Neural cell (in vitro differentiated cells): Measurements from ENCODE around the gene IQCH. TPM values are rescaled to one million over a fixed set of nuclear protein-coding genes. Genes with fewer than 3 reads are reported as not detected.

Experiments used
- H2AFZ ChIP-seq: fragments of 200-600, 300-800 bp; sonication (generic), shearing (Covaris generic); 2 replicates; pipeline ENCODE4 v1.6.0; 2014; ENCODE audit warnings: low read depth, mild to moderate bottlenecking, antibody characterized with exemption, low read length, moderate library complexity
- H3F3A ChIP-seq: fragments of 200-600 bp; shearing (Covaris generic); 2 replicates; pipeline ENCODE4 v1.6.1; 2016; ENCODE audit warnings: mild to moderate bottlenecking, moderate library complexity, mixed read lengths, antibody characterized with exemption, low read length; ENCODE audit not compliant: insufficient read depth, poor library complexity, severe bottlenecking
- H3K27ac ChIP-seq: fragments of 200-600, 300-800 bp; sonication (generic), shearing (Covaris generic); 2 replicates; pipeline ENCODE4 v1.5.1; 2014; ENCODE audit warnings: mild to moderate bottlenecking, low read length, moderate library complexity
- H3K27me3 ChIP-seq: fragments of 300-800, 200-600 bp; sonication (generic), shearing (Covaris generic); 2 replicates; pipeline ENCODE4 v1.6.0; 2014; ENCODE audit warnings: mild to moderate bottlenecking, low read depth, low read length, moderate library complexity; ENCODE audit not compliant: insufficient read depth
- H3K36me3 ChIP-seq: fragments of 300-800, 200-600 bp; sonication (generic), shearing (Covaris generic); 2 replicates; pipeline ENCODE4 v1.5.1; 2014; ENCODE audit warnings: mild to moderate bottlenecking, antibody characterized with exemption, low read length, moderate library complexity; ENCODE audit not compliant: insufficient read depth
- H3K4me2 ChIP-seq: fragments of 300-800, 200-600 bp; sonication (generic), shearing (Covaris generic); 2 replicates; pipeline ENCODE4 v1.6.0; 2014; ENCODE audit warnings: mild to moderate bottlenecking, low read length
- H3K4me3 ChIP-seq: fragments of 300-800, 200-600 bp; sonication (generic), shearing (Covaris generic); 2 replicates; pipeline ENCODE4 v1.5.1; 2014; ENCODE audit warnings: mild to moderate bottlenecking, low read length, moderate library complexity
- H3K79me2 ChIP-seq: fragments of 200-600 bp; shearing (Covaris generic); replicated peaks from 2 replicates; pipeline ENCODE4 v1.6.0; 2014; ENCODE audit warnings: mild to moderate bottlenecking, low read length, moderate library complexity; ENCODE audit not compliant: insufficient read depth
- H3K9ac ChIP-seq: fragments of 300-800, 200-600 bp; sonication (generic), shearing (Covaris generic); 2 replicates; pipeline ENCODE4 v1.6.1; 2016; ENCODE audit warnings: mild to moderate bottlenecking, low read length, mixed read lengths
- H3K9me2 ChIP-seq: fragments of 200-600 bp; shearing (Covaris generic); 2 replicates; pipeline ENCODE4 v1.6.1; 2016; ENCODE audit warnings: mild to moderate bottlenecking, low read length, mixed read lengths; ENCODE audit not compliant: insufficient read depth
- H3K9me3 ChIP-seq: fragments of 200-600, 300-800 bp; sonication (generic), shearing (Covaris generic); 2 replicates; pipeline ENCODE4 v1.6.1; 2016; ENCODE audit warnings: mild to moderate bottlenecking, mixed run types, low read length, moderate library complexity, mixed read lengths
- H4K20me1 ChIP-seq: fragments of 200-600 bp; shearing (Covaris generic); 2 replicates; pipeline ENCODE4 v1.6.1; 2016; ENCODE audit warnings: mild to moderate bottlenecking, mixed run types; ENCODE audit not compliant: insufficient read depth
- CTCF ChIP-seq: fragments of 450-650 bp; IDR thresholded peaks from 2 replicates; pipeline ENCODE4 v1.5.1; 2014; ENCODE audit warnings: antibody characterized with exemption, mild to moderate bottlenecking, moderate library complexity; ENCODE audit not compliant: poor library complexity, severe bottlenecking
- EP300 ChIP-seq: fragments of 450-650 bp; conservative IDR thresholded peaks from 2 replicates; pipeline ENCODE4 v1.6.1; 2014; ENCODE audit warnings: antibody characterized with exemption, mild to moderate bottlenecking, moderate library complexity; ENCODE audit not compliant: poor library complexity, severe bottlenecking
- EZH2 ChIP-seq: fragments of 200-600, 300-800 bp; shearing (Covaris generic), sonication (generic); IDR thresholded peaks from 2 replicates; pipeline ENCODE4 v1.6.1; 2014; ENCODE audit warnings: antibody characterized with exemption, low read length, borderline replicate concordance, mild to moderate bottlenecking; ENCODE audit not compliant: insufficient read depth, poor library complexity, severe bottlenecking
- MXI1 ChIP-seq: fragments of 450-650 bp; conservative IDR thresholded peaks from 2 replicates; pipeline ENCODE4 v1.6.1; 2014; ENCODE audit warnings: antibody characterized with exemption, mild to moderate bottlenecking; ENCODE audit not compliant: poor library complexity, severe bottlenecking
- POLR2AphosphoS5 ChIP-seq: IDR thresholded peaks from 2 replicates; pipeline ENCODE4 v1.6.1; 2012
- RAD21 ChIP-seq: fragments of 450-650 bp; conservative IDR thresholded peaks from 2 replicates; pipeline ENCODE4 v1.6.1; 2014; ENCODE audit warnings: antibody characterized with exemption, mild to moderate bottlenecking, moderate library complexity
- REST ChIP-seq: IDR thresholded peaks from 2 replicates; pipeline ENCODE4 v1.6.1; 2012; ENCODE audit warnings: borderline replicate concordance
- SMC3 ChIP-seq: fragments of 450-650 bp; conservative IDR thresholded peaks from 2 replicates; pipeline ENCODE4 v1.6.1; 2014; ENCODE audit warnings: antibody characterized with exemption, mild to moderate bottlenecking, moderate library complexity; ENCODE audit not compliant: poor library complexity
- TAF1 ChIP-seq: IDR thresholded peaks from 2 replicates; pipeline ENCODE4 v1.6.1; 2012; ENCODE audit warnings: low read depth
- polyA plus RNA-seq: library from polyadenylated mRNA; depleted of rRNA; stranded (reverse); fragments of >200 nt; gene quantifications from 2 replicates; pipeline ENCODE4 v1.2.3, GENCODE V29; 2014

The IQCH gene
- polyA plus RNA-seq, 1 donor from 2014 or later, result 2.8 TPM

GRCh38 chr15:67290319-67290718, 35.7 kb downstream of the IQCH start:
- Histone ChIP-seq H3K27me3 (no peaks in the 10 kb centered on the region), H3F3A (no peaks in the 10 kb centered on the region), H3K27ac (no peak overlapping the region), H3K79me2 (no peaks in the 10 kb centered on the region), H3K9ac (no peak overlapping the region), H2AFZ (no peak overlapping the region), H3K9me3 (peaks cover 4% of the 10 kb centered on the region), H3K4me3 (no peak overlapping the region), H3K36me3 (no peaks in the 10 kb centered on the region), H3K9me2 (no peaks in the 10 kb centered on the region), H3K4me2 (no peak overlapping the region), H4K20me1 (no peaks in the 10 kb centered on the region)
- no peak for TF ChIP-seq MXI1
- no peak for TF ChIP-seq REST
- no peak for TF ChIP-seq RAD21
- TF ChIP-seq CTCF, result no peak
- no peak for TF ChIP-seq EZH2
- TF ChIP-seq SMC3, result no peak
- TF ChIP-seq EP300, result no peak
- no peak for TF ChIP-seq POLR2AphosphoS5
- TF ChIP-seq TAF1, result no peak

GRCh38 chr15:67296188-67296587, 41.6 kb downstream of the IQCH start:
- Histone ChIP-seq H2AFZ (no peak overlapping the region), H3K9me3 (no peaks in the 10 kb centered on the region), H3K9ac (no peak overlapping the region), H3K27ac (no peak overlapping the region), H4K20me1 (no peaks in the 10 kb centered on the region), H3F3A (no peaks in the 10 kb centered on the region), H3K27me3 (no peaks in the 10 kb centered on the region), H3K79me2 (no peaks in the 10 kb centered on the region), H3K4me2 (no peak overlapping the region), H3K4me3 (no peak overlapping the region), H3K36me3 (no peaks in the 10 kb centered on the region), H3K9me2 (no peaks in the 10 kb centered on the region)
- TF ChIP-seq REST (no peak), POLR2AphosphoS5 (no peak), SMC3 (no peak), CTCF (no peak), RAD21 (no peak), EZH2 (no peak), TAF1 (no peak), MXI1 (no peak)
